Activated T-helper 1 cell treated with anti-CD3 and anti-CD28 coated beads, Interleukin-2, amount 50 U/mL, for 16 hours (primary cell): Measurements from ENCODE around the gene BZW2.

Experiments
- DNase-seq, 2 donors: peaks; one replicate each; pipeline ENCODE4 v3.0.0-alpha.2; 2020; ENCODE audit warnings: low read depth in 1 of 2, low spot score in 1 of 2

BZW2 gene

DNA sequence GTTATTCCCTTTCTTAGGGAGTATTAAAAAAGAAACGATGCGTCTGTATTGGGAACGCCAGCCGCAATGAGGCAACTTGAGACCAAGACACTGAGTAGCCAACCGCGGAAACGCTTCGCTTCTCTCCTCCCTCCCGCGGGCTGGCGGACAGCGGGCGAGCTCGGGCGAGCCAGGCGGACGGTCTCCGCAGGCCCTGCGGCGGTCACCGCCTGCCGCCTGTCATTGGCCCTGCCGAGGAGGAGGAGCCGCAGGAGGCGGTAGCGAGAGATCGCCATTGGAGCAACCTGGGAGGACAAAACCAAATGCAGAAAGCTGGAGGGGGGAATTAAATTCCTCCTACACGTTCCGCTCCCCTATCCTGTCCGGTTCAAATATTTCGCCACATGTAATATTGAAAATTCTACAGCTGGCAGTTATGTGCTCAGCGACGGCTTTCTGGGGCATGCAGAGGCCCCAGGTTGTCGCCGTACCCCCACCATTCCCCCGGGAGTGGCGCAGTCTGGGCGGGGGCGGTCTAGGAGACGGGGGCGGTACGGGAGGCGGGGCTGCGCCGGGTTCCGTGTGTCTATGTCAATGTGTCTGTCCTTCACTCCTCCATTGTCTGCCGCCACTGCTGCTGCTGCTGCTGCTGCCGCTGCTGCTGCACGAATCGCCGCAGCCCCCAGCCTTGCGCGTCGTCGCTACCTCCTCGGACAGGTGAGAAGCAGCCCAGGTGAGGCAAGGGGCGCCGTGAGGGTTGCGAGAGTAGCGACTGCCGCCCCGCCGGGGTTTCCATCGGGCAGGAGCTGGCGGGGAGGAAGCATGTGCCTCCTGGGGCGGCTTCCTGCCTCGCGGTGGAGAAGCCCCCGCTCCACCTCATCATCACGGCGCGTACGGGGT, at the start of gene BZW2, which contains the start of gene ANKMY2:
BZW2 (plus strand) TSS at position 589 of the 879 bp plus-strand sequence. CDS start 19,263 bp downstream, outside the sequence.
ANKMY2 (minus strand) TSS at position 162 of the 879 bp plus-strand sequence. CDS start 181 bp downstream, outside the sequence.
- peak; percentile 81 to 88 for DNase-seq

DNA sequence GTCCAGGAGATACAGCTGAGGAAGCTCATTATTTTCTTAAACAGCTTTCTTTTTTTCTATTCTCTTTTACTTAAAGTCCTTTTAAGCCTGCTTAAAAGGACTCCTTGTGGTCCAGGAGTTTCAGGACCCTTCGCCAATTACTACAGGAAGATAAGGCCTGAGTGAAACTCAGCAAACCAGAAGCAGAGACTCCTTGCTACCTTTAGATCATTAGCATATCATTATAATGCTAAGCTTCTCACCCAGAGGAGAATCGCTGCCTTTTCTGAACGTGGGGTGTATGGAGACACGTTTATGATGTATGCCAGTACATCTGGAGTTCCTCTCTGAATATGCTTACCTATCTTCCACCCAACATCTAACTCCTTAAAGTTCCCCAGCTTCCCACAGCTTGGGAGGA, 48.0 kb upstream of the BZW2 start:
- no peak for DNase-seq

- no peak for DNase-seq
Measured at GRCh38 chr7:16599860-16600259, 46.1 kb upstream of the BZW2 start.

DNA sequence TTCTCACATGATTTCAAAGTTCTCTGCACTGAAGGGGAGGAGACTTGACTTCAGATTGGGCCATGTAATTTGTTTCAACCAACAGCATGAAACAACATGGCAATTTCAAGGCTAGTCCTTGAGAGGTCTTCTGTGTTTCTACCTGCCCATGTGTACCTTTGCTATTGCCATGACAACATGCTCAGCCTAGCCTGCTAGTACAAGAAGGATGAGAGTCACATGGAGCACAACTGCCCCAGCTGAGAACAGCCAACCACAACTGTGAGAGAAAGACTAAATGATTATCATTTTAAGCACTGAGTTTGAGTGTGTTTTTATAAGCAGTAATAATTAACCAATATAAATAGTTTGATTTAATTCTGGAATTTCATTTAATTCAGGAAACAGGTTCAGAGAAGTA, 42.3 kb upstream of the BZW2 start:
- no peak for DNase-seq

- no peak for DNase-seq
Measured at GRCh38 chr7:16604054-16604453, 41.9 kb upstream of the BZW2 start.

DNA sequence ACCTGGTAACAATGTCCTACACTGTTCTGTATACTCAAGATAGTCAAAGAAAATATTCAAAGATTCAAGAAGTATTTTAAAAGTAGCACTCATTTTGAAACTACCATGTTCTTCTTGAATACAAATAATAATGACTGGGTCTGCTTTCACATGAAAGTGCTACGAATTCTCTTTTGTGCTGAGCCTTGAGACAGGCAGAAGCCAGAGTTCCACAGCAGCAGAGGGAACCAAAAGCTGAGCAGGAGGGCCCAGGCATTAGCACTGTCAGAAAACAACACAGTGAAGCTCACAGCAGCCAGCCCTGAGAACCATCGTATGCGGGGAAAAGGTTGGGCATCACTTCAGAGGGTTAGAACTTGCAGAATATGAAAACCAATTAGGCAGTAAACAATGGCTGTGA, 39.3 kb upstream of the BZW2 start:
- DNase-seq: no peak

DNA sequence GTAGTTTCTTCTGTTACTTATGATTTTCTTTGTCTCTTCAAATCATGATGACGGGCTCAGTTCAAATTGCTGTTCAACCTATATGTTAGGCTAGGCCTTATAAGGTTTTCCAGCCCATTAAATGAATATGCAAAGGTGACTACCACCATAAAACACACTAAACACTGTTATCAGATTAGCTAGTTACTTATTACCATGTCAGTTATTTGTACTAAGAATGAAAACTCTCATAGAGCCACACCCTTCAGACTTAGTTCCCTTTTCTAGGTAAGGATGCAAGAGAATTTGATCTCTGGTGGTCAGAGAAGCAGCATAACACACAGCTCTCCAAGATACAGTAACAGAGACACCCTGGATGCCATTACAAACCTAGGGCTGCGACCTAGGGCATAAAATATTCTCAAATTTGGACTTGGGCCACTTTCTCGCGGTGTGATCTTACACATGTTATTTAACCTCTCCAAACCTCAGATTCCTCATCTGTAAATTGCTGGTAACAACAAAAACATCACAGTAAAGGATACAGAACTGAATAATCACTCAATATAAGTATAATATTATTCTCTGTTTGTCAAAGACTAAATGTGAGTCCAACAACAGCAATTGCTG, 36.0 kb upstream of the BZW2 start:
- DNase-seq: no peak

DNA sequence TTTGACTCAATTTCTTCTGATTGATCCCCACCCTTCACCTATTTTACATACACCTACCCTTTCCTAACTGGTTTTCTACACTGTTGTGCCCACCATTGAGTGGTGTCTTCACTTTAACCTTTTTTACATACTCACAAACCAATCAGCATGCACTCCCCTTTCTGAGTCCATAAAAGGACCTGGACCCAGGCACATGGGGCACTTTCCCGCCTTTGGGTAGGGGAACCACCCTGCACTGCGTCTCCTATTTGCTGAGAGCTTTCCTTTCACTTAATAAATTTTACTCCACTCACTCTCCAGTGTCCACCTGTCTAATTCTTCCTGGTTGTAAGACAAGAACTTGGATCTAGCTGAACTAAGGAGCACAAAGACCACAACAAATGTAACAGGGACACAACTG, 34.3 kb upstream of the BZW2 start:
- no peak for DNase-seq

DNA sequence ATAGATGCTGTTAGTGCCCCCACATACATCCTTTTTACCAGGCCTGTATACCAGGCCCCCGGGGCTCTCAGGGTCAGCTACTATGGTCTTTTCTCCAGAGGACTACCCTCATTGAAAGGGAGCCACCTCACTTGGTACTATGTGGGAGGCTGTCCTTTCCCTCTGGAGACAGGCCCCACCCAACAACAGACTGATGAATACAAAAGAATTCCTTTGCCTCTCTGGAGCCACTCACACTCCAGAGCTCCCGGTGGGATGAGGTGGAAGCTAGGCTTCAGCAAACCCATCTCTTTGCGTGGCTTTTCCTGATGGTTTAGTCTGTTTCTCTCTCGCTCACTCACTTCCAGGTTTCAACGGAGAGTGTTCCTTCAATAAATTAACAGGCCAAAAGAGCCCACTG, 30.8 kb upstream of the BZW2 start:
- DNase-seq: no peak

GRCh38 chr7:16616122-16616521, 29.9 kb upstream of the BZW2 start:
- no peak for DNase-seq

DNA sequence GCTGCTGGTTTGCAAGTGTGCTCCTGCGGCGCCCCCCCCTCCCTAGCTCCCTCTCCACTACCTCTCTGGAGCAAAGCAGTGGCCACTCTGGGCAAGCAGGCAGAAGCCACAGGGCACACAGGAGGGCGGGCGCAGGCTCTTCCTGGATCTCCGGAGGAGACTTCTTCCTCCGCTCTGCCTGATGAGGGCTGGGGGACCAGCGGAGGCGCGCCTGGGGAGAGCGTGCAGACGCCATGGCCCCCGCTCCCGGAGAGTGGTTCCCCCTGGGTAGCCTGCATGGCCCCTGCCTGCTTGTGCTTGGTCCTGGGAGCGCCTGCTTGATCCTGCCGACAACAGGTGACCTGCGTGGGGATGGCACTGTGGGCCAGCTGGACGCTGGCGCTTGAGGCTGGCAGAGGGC, 29.4 kb upstream of the BZW2 start:
- no peak for DNase-seq

GRCh38 chr7:16619979-16620408, 26.0 kb upstream of the BZW2 start:
- DNase-seq: no peak

DNA sequence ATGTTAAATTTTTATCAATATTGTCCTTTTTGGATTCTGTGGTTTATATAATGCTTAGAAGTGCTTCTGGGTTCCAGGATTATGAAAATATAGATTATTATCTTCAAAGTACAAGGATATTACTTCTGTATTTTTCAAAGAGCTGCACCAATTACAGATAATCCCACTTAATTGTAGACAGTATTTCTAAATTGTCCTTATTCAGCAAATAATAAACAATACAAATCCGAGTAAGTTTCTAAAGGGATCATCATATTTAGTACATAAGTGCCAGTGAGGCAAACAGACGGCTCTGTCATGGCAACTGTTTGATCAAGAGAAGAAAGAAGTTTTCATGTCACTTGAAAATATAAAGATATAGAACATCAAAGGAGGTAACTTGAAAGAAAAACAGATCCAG, 19.6 kb upstream of the BZW2 start:
- no peak for DNase-seq

GRCh38 chr7:16627236-16627635, 18.7 kb upstream of the BZW2 start:
- no peak for DNase-seq

GRCh38 chr7:16630654-16631053, 15.3 kb upstream of the BZW2 start:
- no peak for DNase-seq

DNA sequence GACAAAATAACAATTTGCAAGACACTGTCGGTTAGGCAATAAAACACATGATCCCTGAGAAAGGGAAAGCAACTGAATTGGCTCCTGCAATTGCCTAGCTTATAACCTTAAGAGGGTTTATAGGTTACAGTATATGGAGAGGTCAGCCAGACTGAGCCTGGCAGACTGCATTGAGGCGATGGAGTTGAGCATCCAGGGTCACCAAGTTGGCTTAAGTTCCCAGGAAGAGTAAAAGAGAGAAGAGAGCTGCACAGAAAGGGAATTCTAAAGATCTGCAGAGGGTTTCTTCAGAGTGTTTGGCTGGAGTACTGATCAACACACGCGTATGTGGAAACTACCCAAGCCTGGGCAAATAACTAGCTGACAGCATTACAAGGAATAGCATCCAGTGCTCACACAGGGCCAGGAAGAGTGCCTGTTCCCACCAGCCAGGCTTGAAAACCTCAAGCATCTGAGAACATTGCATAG, 11.7 kb upstream of the BZW2 start:
- no peak for DNase-seq

GRCh38 chr7:16636555-16637101, 9.4 kb upstream of the BZW2 start:
- DNase-seq: no peak

DNA sequence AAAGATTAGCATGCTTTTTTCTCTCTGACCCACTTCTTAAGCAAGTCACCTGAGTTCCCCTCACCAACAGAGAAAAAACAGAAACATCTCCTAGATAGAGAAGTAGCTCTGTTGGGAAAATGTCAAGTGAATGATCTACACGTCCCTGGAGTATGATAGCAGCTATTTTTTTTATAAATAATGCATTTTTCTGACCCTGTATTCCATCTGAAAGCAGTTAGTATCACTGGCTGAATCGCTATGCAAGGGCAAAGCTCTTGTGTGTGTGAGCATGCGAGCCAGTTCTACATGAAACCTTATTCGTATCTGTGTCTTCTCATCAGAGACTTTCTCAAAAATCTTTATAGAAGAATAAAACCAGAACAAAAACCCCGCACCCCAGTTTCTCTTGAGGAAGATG, 8.6 kb upstream of the BZW2 start:
- DNase-seq: no peak

- DNase-seq: no peak
Measured at GRCh38 chr7:16638282-16639280, 7.4 kb upstream of the BZW2 start.

DNA sequence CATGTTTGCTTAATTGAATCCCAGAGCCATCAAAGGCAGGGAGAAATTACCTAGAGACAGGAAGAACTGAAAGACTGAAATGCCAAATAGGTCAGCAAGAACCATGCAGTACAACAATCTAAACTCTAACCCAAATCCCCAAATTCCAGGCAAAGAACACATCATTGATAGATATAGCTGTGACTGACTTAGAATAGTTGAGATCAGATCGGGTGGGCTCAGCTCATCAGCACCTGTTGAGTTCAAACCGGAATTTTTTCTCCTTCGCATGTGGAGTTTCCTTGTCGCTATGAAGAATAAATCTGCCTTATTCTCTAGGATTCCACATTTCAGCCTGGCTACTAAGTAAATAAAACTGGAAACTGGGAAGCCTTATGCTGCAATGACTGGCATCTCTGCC, 1.8 kb upstream of the BZW2 start:
- DNase-seq: no peak
